ENCODE results near the gene NAA10.

Gene NAA10

DNA sequence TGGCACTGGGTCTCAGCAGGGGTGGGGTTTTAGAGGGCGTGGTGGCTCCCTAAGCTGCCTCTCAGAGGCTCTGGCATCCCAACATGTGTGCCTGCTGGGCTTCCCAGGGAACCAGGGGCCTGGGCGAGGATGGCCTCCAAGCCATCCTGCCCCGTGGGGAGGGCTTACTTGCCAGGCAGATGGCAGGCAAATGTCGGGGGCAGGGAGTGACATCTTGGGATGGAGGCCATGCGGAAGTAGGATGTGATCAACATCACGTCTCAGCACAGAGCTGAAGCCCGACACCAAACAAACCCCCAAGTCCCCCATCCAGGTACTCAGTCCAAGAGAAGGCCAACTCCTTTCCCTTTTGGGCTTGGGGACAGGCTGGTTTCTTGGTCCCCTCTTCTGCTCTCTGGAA, 53.6 kb downstream of the NAA10 start:
- no peak for DNase-seq

DNA sequence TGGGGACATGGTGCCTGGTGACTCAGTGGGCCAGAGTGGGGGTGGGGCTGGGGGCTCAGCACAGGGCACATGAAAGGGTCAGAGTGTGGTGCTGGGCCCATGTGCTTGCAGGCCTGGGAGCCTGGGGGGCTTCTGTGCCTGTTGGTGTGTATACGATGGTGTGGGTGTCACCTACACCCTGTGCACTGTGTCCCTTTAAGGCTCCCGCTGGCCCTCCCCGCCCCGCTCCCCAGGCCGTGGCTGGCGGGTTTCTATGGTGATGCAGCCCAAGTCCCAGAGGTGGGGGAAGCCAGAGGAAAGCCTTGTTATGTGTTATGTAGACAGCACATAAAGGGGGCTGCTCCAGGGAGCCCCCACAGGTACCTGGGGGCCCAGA, 54.4 kb downstream of the NAA10 start:
- DNase-seq: no peak

DNA sequence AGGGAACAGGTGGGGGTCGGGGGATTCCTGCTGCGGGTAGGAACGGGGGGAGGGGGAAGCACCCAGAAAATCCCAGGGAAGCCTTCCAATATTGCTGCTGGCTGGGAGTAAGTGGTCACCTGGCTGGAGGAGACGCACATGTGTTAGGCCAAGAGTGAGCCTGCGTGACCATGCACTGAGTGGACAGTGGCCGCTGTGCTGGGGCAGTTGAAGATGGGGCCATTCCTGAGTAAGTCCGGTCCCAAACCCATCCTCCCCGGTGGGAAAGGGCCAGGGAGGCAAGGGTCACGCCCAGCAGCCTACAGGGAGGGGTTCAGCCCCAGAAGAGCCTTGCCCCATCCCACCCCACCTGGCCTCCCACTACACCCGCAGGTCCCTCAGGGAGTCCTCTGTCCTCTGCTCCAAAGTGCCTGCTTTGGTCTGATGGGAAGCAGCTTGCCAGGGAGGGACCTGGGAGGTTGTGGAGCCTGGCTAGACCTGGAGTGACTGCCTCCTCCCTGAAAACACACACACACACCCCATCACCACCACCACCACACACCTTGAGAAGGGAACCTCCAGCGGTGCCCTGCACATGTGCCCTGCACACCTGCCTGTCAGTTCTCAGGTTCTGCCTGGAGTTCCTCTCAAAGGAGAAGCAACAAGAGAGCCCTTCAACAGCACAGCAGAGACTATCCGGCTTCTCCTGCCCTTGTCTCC, 54.9 kb downstream of the NAA10 start:
- DNase-seq: no peak
